Activated effector memory CD4-positive, alpha-beta T cell treated with anti-CD3 and anti-CD28 coated beads, Interleukin-2, amount 50 U/mL, for 16 hours (primary cell): Measurements from ENCODE around the gene MUSK.
"Not testable (repeated sequence)": the region's sequence is repeated elsewhere in the genome, so short reads cannot be mapped to it uniquely, and the experiment has no call there.

Experiments used
- DNase-seq: peaks from one replicate; pipeline ENCODE4 v3.0.0-alpha.2; 2020

Gene MUSK

GRCh38 chr9:110765926-110766325 is 97.3 kb downstream of the MUSK start:
- DNase-seq = no peak

DNA sequence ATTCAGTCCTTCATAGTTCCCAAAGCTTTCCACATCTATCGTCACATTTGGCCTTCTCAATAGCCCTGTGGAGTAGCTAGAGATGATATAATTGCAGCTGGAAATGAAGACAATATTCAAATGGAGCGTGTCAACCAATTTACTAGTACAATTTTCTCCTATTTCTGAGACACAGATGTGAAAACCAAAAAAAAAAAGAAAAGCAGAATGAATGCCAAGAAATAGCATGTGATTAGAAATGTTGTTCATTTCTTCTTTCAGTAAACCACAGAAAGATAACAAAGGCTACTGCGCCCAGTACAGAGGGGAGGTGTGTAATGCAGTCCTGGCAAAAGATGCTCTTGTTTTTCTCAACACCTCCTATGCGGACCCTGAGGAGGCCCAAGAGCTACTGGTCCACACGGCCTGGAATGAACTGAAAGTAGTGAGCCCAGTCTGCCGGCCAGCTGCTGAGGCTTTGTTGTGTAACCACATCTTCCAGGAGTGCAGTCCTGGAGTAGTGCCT is 99.0 kb downstream of the MUSK start:
- no peak for DNase-seq

- no peak for DNase-seq
These were observed 100.3 kb downstream of the MUSK start for GRCh38 chr9:110768886-110769285.

DNA sequence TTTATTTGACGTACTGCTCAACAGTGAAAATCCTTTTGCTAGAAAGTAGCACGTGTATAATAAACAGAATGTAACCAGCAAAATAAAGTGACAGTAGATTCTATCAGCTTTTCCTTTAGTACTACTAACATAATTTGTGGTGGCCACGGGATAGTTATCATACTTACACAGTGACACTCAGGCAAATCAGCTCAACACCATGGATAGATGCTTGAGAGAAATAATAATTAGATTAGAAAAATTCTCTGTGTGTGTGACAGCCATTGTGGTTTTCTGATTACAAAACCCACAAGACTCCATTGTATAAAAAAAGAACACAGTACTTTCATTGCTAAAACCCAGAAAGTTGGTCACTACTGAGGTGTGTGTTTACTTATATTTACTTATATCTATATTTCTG is 101.1 kb downstream of the MUSK start:
- DNase-seq = no peak

DNA sequence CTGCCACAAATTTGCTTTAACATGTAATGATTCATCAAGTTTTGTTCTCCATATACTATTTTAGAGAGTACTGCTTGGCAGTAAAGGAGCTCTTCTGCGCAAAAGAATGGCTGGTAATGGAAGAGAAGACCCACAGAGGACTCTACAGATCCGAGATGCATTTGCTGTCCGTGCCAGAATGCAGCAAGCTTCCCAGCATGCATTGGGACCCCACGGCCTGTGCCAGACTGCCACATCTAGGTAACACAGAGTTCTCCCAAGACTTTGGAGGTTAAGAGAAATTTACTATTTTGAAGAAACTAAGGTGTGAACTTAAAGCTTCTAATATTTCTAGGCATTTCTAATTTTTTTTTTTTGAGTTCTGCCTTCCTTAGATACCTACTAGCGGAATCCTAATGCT is 107.1 kb downstream of the MUSK start:
- no peak for DNase-seq

- no peak for DNase-seq
These were observed 107.6 kb downstream of the MUSK start for GRCh38 chr9:110776221-110776620.

GRCh38 chr9:110777196-110777875 is 108.7 kb downstream of the MUSK start:
- no peak for DNase-seq

- DNase-seq = no peak
These were observed 109.3 kb downstream of the MUSK start for GRCh38 chr9:110777876-110778215.

DNA sequence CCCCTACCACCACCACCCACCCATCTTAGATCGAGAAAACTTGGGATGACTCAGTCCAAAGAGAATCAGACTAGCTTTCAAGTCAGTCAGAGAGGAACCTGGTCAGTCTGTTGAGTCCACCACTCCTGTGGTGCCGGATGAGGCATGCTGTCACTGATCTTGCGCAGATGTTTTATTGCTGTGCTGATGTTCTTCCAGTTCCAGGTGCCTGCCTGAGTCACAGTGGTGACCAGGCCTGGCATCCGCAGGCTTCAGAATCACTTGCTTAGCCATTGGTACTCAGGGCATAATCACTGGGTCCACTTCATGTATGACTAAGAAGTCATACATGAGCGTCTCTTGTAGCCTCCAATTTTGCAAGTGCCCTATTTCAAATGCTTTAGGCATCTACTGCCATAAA is 114.1 kb downstream of the MUSK start:
- no peak for DNase-seq

- DNase-seq = no peak
These were observed 115.7 kb downstream of the MUSK start for GRCh38 chr9:110784309-110784708.

DNA sequence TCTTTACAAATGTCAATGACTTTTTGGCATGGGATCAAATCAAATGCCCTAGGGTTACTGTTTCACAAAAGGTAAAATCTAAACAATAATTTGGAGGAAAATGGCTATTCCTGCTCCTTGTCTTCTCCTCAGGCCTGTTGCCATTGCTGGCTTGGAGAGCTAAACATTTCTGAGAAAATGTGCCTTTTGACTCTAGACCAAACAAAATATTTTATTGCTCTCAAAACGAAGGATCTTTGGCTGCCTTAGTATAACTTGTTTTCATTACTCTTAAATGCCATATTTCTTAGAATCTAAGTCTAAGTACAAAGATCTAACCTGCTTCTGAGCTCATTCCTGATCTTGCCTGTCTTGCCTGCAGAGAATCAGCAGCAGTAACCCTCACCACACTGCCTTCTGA is 116.6 kb downstream of the MUSK start:
- DNase-seq = no peak

- not testable (repeated sequence) for DNase-seq
These were observed 119.8 kb downstream of the MUSK start for GRCh38 chr9:110788396-110788795.

DNA sequence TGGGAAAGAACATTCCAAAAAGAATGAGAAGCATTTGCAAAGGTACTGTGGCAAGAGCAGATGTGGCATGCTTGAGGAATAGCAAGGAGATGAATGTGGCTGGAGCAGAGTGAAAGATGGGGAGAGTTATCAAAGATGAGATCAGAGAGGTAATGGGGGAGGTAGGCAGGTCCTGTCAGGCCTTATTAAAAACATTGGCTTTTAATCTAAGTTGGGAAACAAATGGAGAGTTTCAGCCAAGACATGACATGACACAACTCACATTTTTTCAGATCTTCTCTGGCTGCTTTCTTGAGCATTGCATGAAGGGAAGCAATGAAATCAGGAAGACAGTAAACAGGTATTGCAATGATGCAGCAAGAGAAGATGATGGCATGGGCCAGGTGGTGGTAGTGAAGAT is 120.3 kb downstream of the MUSK start:
- no peak for DNase-seq

- no peak for DNase-seq
These were observed 129.0 kb downstream of the MUSK start for GRCh38 chr9:110797611-110798010.

DNA sequence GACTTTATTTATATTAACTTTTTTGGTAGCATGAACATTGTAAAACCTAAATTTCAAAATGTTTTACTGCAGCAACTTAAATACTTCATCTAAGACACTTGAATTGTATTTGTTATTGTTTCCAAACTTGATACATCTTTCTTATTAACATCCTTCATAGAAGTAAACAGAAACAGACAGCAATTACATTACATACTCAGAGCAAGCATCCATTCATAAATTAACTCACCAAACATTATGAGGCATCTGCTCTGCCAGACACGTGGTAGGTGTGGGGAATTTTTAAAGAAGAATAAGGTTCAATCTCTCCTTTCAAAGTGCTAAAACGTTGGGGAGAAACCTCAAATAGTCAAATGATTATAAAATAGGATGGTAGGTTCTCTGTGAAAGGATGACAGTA is 130.8 kb downstream of the MUSK start:
- DNase-seq = no peak

- DNase-seq = no peak
These were observed 132.8 kb downstream of the MUSK start for GRCh38 chr9:110801426-110801825.

DNA sequence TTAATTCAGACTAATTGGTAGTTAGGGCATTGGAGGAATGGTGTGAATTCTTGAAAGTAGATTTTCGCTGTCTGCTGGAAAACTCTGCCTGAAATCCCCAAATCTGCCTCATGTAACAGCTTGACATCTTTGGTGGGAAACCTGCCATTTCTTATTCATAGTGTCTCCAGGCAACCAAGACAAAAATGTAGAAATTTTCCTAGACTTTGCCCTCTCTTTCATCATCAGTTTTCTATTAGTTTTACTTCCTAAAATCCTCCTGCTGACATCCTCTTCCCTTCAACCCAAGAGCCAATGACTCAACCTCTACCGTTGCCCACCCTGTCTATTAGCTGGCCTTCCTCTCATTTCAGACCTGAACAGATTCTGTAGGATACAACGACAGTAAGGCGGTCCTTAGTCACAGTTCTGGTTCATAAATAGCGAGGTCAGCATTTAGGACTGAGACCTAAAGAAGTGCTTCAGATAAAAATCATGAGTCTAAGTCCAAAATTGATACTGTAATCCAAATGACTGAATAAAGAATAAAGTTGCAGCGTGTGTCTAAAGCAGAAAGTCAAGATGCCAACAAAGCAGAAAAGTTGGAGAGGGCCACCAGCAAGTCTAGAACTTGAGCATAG is 133.9 kb downstream of the MUSK start:
- no peak for DNase-seq

- no peak for DNase-seq
These were observed 139.5 kb downstream of the MUSK start for GRCh38 chr9:110807956-110808598.

GRCh38 chr9:110808599-110808980 is 140.0 kb downstream of the MUSK start:
- no peak for DNase-seq

- no peak for DNase-seq
These were observed 140.5 kb downstream of the MUSK start for GRCh38 chr9:110809038-110809595.

DNA sequence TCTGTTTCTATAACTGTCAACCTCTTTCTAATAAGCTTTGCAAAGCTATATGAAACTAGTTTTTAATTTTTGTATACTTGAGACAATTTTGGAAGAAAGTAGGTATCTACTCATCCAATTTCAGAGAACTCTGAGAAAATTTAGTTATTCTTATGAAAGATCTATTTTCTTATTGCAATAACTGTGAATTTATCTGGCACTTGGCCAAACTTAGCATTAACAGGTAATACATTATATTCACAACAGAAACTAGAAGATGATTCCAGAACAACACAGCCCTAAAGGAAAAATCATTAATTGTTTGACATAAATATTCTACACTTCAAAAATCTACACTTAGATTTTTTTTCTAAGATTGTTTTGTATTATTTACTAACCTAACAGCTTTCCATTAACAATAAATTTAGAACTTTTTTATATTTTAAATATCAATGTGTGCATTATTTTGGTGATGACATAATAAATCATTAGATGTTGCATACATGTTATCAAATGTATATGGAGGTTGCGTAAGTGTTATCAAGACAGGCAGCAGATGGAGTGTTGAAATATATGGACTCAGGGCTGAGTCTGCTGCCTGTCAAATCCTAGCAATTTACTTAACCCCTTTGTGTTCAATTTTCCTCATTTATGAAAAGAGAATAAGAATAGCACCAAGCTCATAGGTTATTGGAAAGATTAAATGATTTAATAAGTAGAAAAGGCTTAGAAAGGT is 141.8 kb downstream of the MUSK start:
- DNase-seq = no peak

DNA sequence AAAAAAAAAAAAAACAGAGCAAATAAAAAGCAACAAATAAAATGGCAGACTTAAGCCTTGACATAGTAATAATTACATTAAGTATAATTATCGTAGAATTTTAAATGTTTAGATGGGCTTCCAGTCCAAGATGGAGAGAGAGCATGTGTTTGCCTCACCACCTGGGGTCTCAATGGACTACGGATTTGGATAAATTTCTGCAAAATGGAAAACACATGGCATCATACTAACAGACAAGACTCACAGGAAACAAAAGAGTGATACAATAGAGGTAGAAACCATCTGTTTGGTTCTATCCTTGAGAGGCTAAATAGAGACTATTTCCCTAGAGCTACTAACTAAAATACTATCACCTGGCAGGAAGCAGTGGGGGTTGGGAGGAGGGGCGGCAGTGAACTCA is 144.3 kb downstream of the MUSK start:
- no peak for DNase-seq

DNA sequence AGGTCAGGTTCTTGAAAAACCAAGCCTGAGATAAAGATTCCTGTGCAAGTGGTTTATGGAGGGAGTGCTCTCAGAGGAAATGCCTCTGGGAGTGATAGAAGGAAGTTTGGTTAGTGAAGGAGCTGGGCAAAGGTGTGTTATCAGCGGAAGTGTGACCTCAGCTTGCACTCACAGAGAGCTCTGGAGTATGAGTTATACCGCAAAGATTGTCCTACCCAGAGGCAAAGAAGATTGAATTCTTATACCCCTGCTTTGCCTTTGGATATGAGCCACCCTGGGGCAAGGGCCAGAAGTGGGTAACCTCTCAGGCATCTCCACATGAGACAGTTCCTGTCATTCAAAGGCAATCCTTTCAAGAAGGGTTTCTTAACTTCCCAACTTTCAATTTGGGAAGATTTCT is 145.6 kb downstream of the MUSK start:
- DNase-seq = no peak

DNA sequence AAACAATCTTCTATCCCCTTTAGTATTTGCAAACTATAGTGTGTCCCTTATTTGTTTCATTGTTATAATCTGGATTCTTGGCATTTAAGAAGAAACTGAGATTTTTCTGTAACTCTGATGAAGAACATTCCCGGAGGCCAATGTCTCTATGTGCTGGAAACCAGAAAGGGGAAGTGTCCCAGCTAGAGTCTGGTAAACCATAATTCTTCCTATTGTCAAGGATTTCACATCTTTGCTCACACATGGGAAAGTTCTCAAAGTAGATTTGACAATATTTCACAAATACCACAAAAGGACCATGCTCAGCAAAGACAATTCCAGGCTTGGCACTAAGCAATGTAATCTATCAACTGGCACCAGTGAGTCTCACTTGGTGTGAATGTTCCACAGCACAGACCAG is 146.8 kb downstream of the MUSK start:
- no peak for DNase-seq
